ENCODE results near the gene FAM120A.

DNA sequence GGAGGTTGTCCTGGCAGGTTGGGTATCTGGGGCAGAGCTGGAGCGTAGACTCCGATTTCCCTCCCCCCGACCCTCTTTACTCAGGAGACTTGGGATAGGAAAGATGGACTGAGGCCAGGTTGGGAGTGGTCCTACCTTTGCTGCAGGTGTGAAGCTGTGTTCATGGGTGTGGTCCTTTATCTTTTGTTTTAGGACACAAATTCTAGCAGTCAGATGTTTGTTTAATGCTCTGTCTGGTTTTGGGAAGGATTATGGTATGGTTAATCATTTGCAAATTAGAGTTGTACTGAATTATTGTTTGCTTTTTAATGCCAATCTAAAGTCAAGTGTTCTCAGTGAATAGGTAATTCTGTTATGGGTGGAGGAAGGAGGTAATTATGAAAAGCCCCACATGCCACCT, 16.0 kb downstream of the FAM120A start:
- TF ChIP-seq EZH2 (IDR thresholded peaks at IDR 0.05; ENCODE audit: borderline replicate concordance, insufficient read depth, low read length, poor library complexity, severe bottlenecking) = no peak
- TF ChIP-seq, protein P1, sequence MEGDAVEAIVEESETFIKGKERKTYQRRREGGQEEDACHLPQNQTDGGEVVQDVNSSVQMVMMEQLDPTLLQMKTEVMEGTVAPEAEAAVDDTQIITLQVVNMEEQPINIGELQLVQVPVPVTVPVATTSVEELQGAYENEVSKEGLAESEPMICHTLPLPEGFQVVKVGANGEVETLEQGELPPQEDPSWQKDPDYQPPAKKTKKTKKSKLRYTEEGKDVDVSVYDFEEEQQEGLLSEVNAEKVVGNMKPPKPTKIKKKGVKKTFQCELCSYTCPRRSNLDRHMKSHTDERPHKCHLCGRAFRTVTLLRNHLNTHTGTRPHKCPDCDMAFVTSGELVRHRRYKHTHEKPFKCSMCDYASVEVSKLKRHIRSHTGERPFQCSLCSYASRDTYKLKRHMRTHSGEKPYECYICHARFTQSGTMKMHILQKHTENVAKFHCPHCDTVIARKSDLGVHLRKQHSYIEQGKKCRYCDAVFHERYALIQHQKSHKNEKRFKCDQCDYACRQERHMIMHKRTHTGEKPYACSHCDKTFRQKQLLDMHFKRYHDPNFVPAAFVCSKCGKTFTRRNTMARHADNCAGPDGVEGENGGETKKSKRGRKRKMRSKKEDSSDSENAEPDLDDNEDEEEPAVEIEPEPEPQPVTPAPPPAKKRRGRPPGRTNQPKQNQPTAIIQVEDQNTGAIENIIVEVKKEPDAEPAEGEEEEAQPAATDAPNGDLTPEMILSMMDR (IDR thresholded peaks at IDR 0.05; ENCODE audit: poor library complexity, severe bottlenecking) = no peak
- TF ChIP-seq RAD21 (conservative IDR thresholded peaks at IDR 0.05) = no peak
- TF ChIP-seq EP300 (conservative IDR thresholded peaks at IDR 0.05; ENCODE audit: poor library complexity, severe bottlenecking) = no peak
- TF ChIP-seq, protein P2, sequence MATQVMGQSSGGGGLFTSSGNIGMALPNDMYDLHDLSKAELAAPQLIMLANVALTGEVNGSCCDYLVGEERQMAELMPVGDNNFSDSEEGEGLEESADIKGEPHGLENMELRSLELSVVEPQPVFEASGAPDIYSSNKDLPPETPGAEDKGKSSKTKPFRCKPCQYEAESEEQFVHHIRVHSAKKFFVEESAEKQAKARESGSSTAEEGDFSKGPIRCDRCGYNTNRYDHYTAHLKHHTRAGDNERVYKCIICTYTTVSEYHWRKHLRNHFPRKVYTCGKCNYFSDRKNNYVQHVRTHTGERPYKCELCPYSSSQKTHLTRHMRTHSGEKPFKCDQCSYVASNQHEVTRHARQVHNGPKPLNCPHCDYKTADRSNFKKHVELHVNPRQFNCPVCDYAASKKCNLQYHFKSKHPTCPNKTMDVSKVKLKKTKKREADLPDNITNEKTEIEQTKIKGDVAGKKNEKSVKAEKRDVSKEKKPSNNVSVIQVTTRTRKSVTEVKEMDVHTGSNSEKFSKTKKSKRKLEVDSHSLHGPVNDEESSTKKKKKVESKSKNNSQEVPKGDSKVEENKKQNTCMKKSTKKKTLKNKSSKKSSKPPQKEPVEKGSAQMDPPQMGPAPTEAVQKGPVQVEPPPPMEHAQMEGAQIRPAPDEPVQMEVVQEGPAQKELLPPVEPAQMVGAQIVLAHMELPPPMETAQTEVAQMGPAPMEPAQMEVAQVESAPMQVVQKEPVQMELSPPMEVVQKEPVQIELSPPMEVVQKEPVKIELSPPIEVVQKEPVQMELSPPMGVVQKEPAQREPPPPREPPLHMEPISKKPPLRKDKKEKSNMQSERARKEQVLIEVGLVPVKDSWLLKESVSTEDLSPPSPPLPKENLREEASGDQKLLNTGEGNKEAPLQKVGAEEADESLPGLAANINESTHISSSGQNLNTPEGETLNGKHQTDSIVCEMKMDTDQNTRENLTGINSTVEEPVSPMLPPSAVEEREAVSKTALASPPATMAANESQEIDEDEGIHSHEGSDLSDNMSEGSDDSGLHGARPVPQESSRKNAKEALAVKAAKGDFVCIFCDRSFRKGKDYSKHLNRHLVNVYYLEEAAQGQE (IDR thresholded peaks at IDR 0.05; ENCODE audit: borderline replicate concordance) = no peak
- TF ChIP-seq POLR2AphosphoS5 (IDR thresholded peaks at IDR 0.05) = no peak

All from neural cell (in vitro differentiated cells).